NB4 (cell line): ENCODE data around the gene LIN9.

ENCODE experiments used
- CTCF ChIP-seq: IDR thresholded peaks from one replicate; pipeline ENCODE4 v1.5.1; 2012; ENCODE audit warnings: low read depth, low read length
- MYC ChIP-seq: IDR thresholded peaks from 2 replicates; pipeline ENCODE4 v1.6.1; 2011; ENCODE audit warnings: low read depth, low read length
- POLR2A ChIP-seq: IDR thresholded peaks from 2 replicates; pipeline ENCODE4 v1.6.1; 2011; ENCODE audit warnings: mild to moderate bottlenecking; ENCODE audit not compliant: insufficient read length; ENCODE audit errors: extremely low read depth
- TF ChIP-seq, protein P1 (sequence below): IDR thresholded peaks from 2 replicates; pipeline ENCODE4 v1.6.1; 2011; ENCODE audit warnings: low read depth, low read length

- TF ChIP-seq CTCF = no peak
- no peak for TF ChIP-seq POLR2A
- TF ChIP-seq, protein P1, sequence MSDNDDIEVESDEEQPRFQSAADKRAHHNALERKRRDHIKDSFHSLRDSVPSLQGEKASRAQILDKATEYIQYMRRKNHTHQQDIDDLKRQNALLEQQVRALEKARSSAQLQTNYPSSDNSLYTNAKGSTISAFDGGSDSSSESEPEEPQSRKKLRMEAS = no peak
- no peak for TF ChIP-seq MYC
Measured at GRCh38 chr1:226199971-226200370, 109.0 kb downstream of the LIN9 start.
